Neutrophil (primary cell): ENCODE measurements around the gene HOXC6.

Experiments
- H3K27ac ChIP-seq: fragments of 200-600 bp; sonication (generic); 2 replicates; pipeline ENCODE4 v1.5.1; 2016; ENCODE audit warnings: mild to moderate bottlenecking, moderate library complexity
- H3K27me3 ChIP-seq: fragments of 200-600 bp; sonication (generic); 2 replicates; pipeline ENCODE4 v1.6.0; 2016; ENCODE audit warnings: mild to moderate bottlenecking
- H3K36me3 ChIP-seq: fragments of 200-600 bp; sonication (generic); 2 replicates; pipeline ENCODE4 v1.5.1; 2017
- H3K4me1 ChIP-seq, 2 experiments: fragments of 200-600 bp in 1 of 2; sonication (generic) in 1 of 2; 1 replicate in 1 of 2; 2 replicates in 1 of 2; pipeline versions ENCODE4 v1.5.1 to v1.6.1; 2013 to 2016; ENCODE audit warnings: low read depth in 1 of 2, low read length in 1 of 2, mild to moderate bottlenecking in 1 of 2, moderate library complexity in 1 of 2; ENCODE audit not compliant: control insufficient read depth in 1 of 2, insufficient read depth in 1 of 2
- H3K4me3 ChIP-seq, 2 experiments: fragments of 200-600 bp in 1 of 2; sonication (generic) in 1 of 2; 1 replicate in 1 of 2; 2 replicates in 1 of 2; pipeline ENCODE4 v1.5.1; 2013 to 2016; ENCODE audit warnings: low read depth in 1 of 2, low read length in 1 of 2, mild to moderate bottlenecking in 1 of 2, moderate library complexity in 1 of 2
- H3K9me3 ChIP-seq: fragments of 200-600 bp; sonication (generic); 2 replicates; pipeline ENCODE4 v1.5.1; 2016
- CTCF ChIP-seq: fragments of 200-600 bp; sonication (generic); IDR thresholded peaks from 2 replicates; pipeline ENCODE4 v1.5.1; 2016; ENCODE audit warnings: antibody characterized with exemption

HOXC6 gene

GRCh38 chr12:54048406-54049093, 20.3 kb downstream of the HOXC6 start:
- Histone ChIP-seq H3K4me3 (no peak overlapping the region), H3K27me3 (peaks cover 100% of the 10 kb centered on the region), H3K27ac (no peak overlapping the region), H3K9me3 (no peaks in the 10 kb centered on the region), H3K36me3 (no peaks in the 10 kb centered on the region), H3K4me1 (no peaks in the 10 kb centered on the region)
- no peak for TF ChIP-seq CTCF

DNA sequence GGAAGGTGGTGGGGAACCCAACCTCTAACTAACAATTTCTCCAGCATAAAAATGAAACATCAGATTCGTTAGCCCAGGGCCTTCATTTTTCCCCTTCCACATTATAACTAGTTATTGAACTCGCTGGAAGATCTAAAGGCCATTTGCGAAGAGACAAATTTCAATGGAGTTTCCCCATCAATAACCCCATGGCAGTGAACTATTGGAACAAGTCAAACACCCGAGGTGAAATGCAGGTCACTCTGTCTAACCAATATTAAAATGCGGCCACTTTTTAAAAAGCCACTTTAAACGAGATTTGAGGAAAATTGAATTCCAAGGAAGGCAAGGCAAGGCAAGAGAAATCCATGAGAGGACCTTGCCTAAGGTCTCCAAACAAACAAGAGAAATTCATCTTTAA, 20.9 kb downstream of the HOXC6 start:
- Histone ChIP-seq H3K4me1 (no peaks in the 10 kb centered on the region), H3K27ac (no peak overlapping the region), H3K36me3 (no peaks in the 10 kb centered on the region), H3K9me3 (no peaks in the 10 kb centered on the region), H3K27me3 (peaks cover 100% of the 10 kb centered on the region), H3K4me3 (no peak overlapping the region)
- TF ChIP-seq CTCF = no peak

GRCh38 chr12:54050482-54050810, 22.2 kb downstream of the HOXC6 start:
- Histone ChIP-seq H3K9me3 (no peaks in the 10 kb centered on the region), H3K4me3 (no peak overlapping the region), H3K27ac (no peak overlapping the region), H3K36me3 (no peaks in the 10 kb centered on the region), H3K27me3 (peaks cover 100% of the 10 kb centered on the region), H3K4me1 (no peaks in the 10 kb centered on the region)
- TF ChIP-seq CTCF = no peak

DNA sequence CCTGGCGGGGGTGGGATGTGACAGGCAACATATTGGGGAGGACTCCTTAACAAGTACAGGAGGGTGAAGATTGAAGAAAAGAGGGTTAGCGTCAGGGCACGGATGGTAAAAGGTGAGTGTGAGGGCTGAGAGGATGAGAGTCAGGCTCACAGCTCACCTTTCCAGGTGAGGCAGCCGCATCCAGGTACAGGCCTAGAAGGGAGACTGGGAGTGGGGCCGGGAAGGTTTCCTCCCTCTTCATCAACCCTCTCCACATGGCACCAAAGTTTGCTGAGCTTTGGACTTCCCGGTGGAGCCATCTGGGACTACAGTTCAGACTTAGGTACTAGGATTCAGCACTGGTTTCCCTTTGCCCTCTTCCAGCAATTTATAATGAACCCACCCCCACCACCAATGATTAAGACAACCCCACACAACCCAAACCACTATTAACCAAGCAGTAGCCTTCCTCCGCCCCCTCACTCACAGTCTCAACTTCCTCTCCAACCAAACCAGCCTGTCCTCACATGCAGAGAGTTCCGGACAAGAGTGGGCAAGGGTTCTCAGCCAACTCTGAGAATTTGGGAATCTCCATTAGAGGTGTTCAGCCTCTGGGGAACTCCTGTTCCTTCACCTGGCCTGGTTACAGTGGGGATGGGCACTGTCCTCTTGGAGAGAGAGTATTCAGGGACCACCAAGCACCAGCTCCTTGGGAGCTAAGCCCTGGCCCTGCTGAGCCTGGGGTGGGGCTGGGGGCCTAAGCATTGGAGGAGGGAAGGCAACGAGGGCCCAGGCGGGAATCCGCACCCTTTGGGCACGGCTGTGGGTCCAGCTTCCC, 23.0 kb downstream of the HOXC6 start:
- H3K27ac ChIP-seq = no peak overlapping the region

DNA sequence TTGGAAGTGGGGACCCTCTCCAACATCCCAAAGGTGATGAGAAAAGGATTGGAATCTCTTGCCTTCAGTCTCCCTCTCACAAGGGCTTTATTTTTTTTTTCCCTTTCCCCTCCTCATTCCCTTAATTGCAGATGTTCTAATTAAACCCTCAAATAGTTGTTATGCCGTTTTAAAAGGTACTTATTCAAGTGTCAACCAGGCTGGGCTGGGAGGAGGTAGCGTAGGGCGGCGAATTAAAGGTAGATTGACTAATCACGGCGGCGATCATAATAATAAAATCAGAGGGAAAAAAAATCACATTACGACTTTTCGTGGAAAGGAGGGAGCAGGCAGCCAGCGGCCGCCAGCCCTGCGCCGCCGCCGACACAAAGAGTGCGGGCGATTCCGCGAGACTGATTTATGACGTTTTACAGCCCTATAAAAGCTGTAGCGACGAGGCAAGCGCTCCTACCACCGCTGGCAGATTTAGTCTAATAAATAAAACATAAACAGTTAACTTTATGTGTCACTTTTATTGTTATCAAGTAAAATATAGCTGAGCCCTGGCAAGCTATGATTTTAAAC, 23.7 kb downstream of the HOXC6 start:
- H3K4me1 ChIP-seq = no peaks in the 10 kb centered on the region
- H3K27ac ChIP-seq = no peak overlapping the region
- no peak overlapping the region for H3K4me3 ChIP-seq
- H3K9me3 ChIP-seq = no peaks in the 10 kb centered on the region
- TF ChIP-seq CTCF = no peak
- H3K36me3 ChIP-seq = no peaks in the 10 kb centered on the region
- H3K27me3 ChIP-seq = peaks cover 100% of the 10 kb centered on the region

More for the DNA sequence above, 23.0 kb downstream of the HOXC6 start:
- Histone ChIP-seq H3K27me3 (peaks cover 100% of the 10 kb centered on the region), H3K9me3 (no peaks in the 10 kb centered on the region), H3K4me1 (no peaks in the 10 kb centered on the region), H3K36me3 (no peaks in the 10 kb centered on the region), H3K4me3 (no peak overlapping the region)
- TF ChIP-seq CTCF = no peak
